Karpas-422 (cell line): ENCODE data around the gene PAX5. TPM values are rescaled to one million over a fixed set of nuclear protein-coding genes. Genes with fewer than 3 reads are reported as not detected.

Experiments used
- DNase-seq: peaks from one replicate; pipeline ENCODE4 v3.0.0-alpha.2; 2015
- H2AFZ ChIP-seq: fragments of 200-600 bp; sonication (generic); 2 replicates; pipeline ENCODE4 v1.6.1; 2014; ENCODE audit warnings: antibody characterized with exemption, low read length, mixed read lengths
- H3K27ac ChIP-seq: fragments of 200-600 bp; sonication (generic); 2 replicates; pipeline ENCODE4 v1.5.1; 2014; ENCODE audit warnings: mild to moderate bottlenecking, low read length, moderate library complexity
- H3K27me3 ChIP-seq: fragments of 200-600 bp; sonication (generic); 2 replicates; pipeline ENCODE4 v1.6.1; 2014; ENCODE audit warnings: low read length, mixed read lengths
- H3K36me3 ChIP-seq: fragments of 200-600 bp; sonication (generic); 2 replicates; pipeline ENCODE4 v1.6.1; 2014; ENCODE audit warnings: low read length, mixed read lengths; ENCODE audit not compliant: insufficient read depth
- H3K4me1 ChIP-seq: fragments of 200-600 bp; sonication (generic); 2 replicates; pipeline ENCODE4 v1.6.1; 2014; ENCODE audit warnings: mild to moderate bottlenecking, low read length, mixed read lengths
- H3K4me2 ChIP-seq: fragments of 200-600 bp; sonication (generic); 2 replicates; pipeline ENCODE4 v1.6.1; 2014; ENCODE audit warnings: low read length, low read depth, mild to moderate bottlenecking; ENCODE audit not compliant: poor library complexity, severe bottlenecking
- H3K4me3 ChIP-seq: fragments of 200-600 bp; sonication (generic); 2 replicates; pipeline ENCODE4 v1.5.1; 2014; ENCODE audit warnings: mild to moderate bottlenecking, antibody characterized with exemption, low read length, mixed read lengths
- H3K79me2 ChIP-seq: fragments of 200-600 bp; sonication (generic); 2 replicates; pipeline ENCODE4 v1.6.1; 2014; ENCODE audit warnings: mild to moderate bottlenecking, low read length, mixed read lengths
- H3K9ac ChIP-seq: fragments of 200-600 bp; sonication (generic); 2 replicates; pipeline ENCODE4 v1.6.0; 2014; ENCODE audit warnings: low read length
- H3K9me2 ChIP-seq: fragments of 200-600 bp; sonication (generic), shearing (Covaris generic); replicated peaks from 2 replicates; pipeline ENCODE4 v1.6.0; 2014; ENCODE audit warnings: mild to moderate bottlenecking, low read length, moderate library complexity; ENCODE audit not compliant: insufficient read depth
- H3K9me3 ChIP-seq: fragments of 300-700, 200-600 bp; sonication (generic); 2 replicates; pipeline ENCODE4 v1.6.1; 2014; ENCODE audit warnings: low read length, mixed read lengths
- H4K20me1 ChIP-seq: fragments of 200-600 bp; sonication (generic); 2 replicates; pipeline ENCODE4 v1.6.1; 2014; ENCODE audit warnings: mild to moderate bottlenecking, antibody characterized with exemption, low read length, low read depth; ENCODE audit not compliant: insufficient read depth
- total RNA-seq: library from RNA; depleted of rRNA; stranded (reverse); fragments of >200 nt; shearing (Covaris generic); gene quantifications from 2 replicates; pipeline ENCODE4 v1.2.3, GENCODE V29; 2014; ENCODE audit warnings: low replicate concordance

Gene PAX5
- total RNA-seq, 1 experiment from 2014 or later: 88.9 TPM

DNA sequence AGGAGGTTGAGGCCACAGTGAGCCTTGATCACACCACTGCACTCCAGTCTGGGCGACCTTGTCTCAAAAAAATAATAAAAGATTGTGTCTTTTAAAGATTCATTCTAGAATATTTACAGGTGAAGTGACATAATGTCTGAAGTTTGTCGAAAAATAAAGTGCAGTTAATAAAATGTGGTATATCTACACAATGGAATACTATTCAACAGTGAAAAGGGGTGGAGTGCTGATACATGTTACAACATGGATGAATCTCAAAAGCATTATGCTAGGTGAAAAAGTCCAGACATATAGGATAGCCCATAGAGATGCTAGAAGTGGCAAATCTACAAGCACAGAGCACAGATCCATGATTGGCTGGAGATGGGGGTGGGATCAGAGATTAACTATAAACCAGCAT, 101.9 kb downstream of the PAX5 start:
- H3K4me3 ChIP-seq: no peak overlapping the region
- no peaks in the 10 kb centered on the region for H3K9me2 ChIP-seq
- H3K9me3 ChIP-seq: no peaks in the 10 kb centered on the region
- peaks cover 59% of the 10 kb centered on the region for H3K36me3 ChIP-seq
- H3K27me3 ChIP-seq: no peaks in the 10 kb centered on the region
- H3K4me1 ChIP-seq: peaks cover 20% of the 10 kb centered on the region
- DNase-seq: no peak
- H3K79me2 ChIP-seq: peaks cover 82% of the 10 kb centered on the region
- H3K4me2 ChIP-seq: no peak overlapping the region
- no peaks in the 10 kb centered on the region; the same call in 1 of the 2 replicates for H4K20me1 ChIP-seq
- no peak overlapping the region for H3K9ac ChIP-seq
- H2AFZ ChIP-seq: no peak overlapping the region
- H3K27ac ChIP-seq: no peak overlapping the region

DNA sequence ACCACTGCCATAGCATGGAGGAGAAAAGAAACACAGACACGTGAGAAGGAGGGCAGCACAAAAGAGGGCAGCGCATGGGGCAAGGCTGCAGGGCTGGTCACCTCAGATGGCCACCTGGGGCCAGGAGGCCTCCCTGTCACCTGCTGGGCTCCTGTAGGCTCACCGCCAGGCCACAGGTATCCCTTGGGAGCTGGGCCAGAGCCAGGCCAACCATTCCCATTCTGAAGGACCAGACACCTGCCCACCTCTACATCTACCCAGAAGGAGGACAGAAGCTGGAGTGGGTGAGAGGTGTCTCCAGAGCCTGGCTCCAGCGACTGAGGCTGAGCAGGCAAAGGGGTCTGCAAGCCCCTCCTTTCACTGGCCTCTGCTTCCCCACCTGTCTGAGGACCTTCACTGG, 103.1 kb downstream of the PAX5 start:
- H3K36me3 ChIP-seq: peaks cover 60% of the 10 kb centered on the region
- H3K4me1 ChIP-seq: peaks cover 20% of the 10 kb centered on the region
- no peak overlapping the region for H2AFZ ChIP-seq
- H3K4me3 ChIP-seq: no peak overlapping the region
- H3K79me2 ChIP-seq: peaks cover 83% of the 10 kb centered on the region
- 0 out of 2 replicates have a peak, but pooled peaks cover 4% of the 10 kb centered on the region for H4K20me1 ChIP-seq
- no peak overlapping the region for H3K4me2 ChIP-seq
- H3K27ac ChIP-seq: no peak overlapping the region
- H3K9ac ChIP-seq: no peak overlapping the region
- no peaks in the 10 kb centered on the region for H3K9me3 ChIP-seq
- DNase-seq: no peak
- no peaks in the 10 kb centered on the region for H3K9me2 ChIP-seq
- no peaks in the 10 kb centered on the region for H3K27me3 ChIP-seq

DNA sequence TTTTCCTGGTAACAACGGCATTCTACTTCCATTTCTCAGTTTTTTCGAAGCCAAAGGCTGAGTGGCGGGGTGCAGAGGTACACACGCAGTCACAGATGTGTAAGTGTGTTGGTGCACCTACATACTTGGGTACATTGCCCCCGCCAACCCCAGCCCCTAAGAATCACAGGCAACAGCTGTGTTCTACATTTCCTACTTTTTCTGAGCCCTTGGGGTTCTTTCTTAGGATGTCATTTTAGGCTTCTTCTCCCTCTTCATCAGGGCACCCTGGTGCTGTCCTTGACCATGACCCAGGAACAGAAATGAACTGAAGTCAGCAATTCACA, 104.8 kb downstream of the PAX5 start:
- H3K4me3 ChIP-seq: no peak overlapping the region
- peak overlapping the region; percentile 12; the same call in 1 of the 2 replicates for H3K27ac ChIP-seq
- peaks cover 56% of the 10 kb centered on the region for H3K36me3 ChIP-seq
- H3K27me3 ChIP-seq: no peaks in the 10 kb centered on the region
- H4K20me1 ChIP-seq: peaks cover 8% of the 10 kb centered on the region; the same call in 1 of the 2 replicates
- no peak for DNase-seq
- no peaks in the 10 kb centered on the region for H3K9me2 ChIP-seq
- no peak overlapping the region for H3K9ac ChIP-seq
- H2AFZ ChIP-seq: no peak overlapping the region
- H3K4me2 ChIP-seq: no peak overlapping the region
- no peaks in the 10 kb centered on the region for H3K9me3 ChIP-seq
- H3K4me1 ChIP-seq: peaks cover 20% of the 10 kb centered on the region
- peaks cover 83% of the 10 kb centered on the region for H3K79me2 ChIP-seq

DNA sequence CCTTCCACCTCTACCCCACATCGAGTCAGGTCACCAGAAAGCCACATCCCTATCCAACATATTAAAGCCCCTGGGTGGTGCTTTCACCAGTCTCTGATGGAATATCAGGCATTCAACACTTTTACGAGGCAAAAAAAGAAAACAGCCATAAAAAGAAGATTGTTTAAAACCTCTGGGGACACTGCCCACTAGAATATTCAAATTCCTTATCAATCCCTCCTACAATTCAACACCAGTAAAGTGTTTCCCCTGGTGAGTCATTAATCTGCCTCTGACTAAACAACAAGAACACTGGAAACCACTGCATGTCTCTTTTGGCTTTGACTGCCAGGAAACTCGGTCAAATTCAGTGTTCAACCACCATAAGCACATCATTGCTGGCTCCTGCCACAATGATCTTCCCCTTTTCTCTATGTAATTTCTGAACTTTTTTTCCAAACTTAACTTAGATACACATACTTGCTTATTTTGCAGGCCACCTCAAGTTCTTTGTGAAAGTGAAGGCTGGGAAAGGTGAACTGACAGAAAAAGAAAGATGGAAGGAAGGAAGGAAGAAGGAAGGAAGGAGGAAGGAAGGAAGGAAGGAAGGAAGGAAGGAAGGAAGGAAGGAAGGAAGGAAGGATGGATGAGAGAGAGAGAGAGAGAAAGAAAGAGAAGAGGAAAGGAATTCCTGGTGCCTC, 105.3 kb downstream of the PAX5 start:
- Histone ChIP-seq H3K4me2 (no peak overlapping the region), H4K20me1 (peaks cover 8% of the 10 kb centered on the region; the same call in 1 of the 2 replicates), H3K27ac (peak overlapping the region; percentile 12; the same call in 1 of the 2 replicates), H3K36me3 (peaks cover 56% of the 10 kb centered on the region), H2AFZ (no peak overlapping the region), H3K79me2 (peaks cover 83% of the 10 kb centered on the region), H3K4me1 (peaks cover 20% of the 10 kb centered on the region), H3K9ac (no peak overlapping the region), H3K27me3 (no peaks in the 10 kb centered on the region), H3K9me3 (no peaks in the 10 kb centered on the region), H3K9me2 (no peaks in the 10 kb centered on the region), H3K4me3 (no peak overlapping the region)
- DNase-seq: no peak

DNA sequence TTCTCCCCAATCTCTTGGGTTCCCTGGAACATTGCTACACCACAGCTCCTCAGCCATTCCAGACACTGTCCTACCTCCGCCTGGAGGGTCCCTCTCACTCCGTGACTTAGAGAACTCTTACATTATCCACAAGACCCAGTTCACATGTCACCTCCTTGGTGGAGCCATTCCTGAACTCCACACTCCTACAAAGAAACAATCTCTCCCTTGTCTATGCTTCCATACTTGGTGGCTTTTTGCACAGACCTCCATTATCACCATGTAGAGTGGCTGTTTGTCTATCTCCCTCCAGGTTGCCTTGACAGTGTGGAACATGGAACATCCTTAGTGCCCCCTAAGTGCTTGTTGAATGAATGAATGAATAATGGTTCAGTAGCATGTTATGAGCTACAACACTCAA, 105.9 kb downstream of the PAX5 start:
- Histone ChIP-seq H3K27ac (peak overlapping the region; percentile 12; the same call in 1 of the 2 replicates), H2AFZ (no peak overlapping the region), H3K27me3 (no peaks in the 10 kb centered on the region), H3K4me1 (peaks cover 20% of the 10 kb centered on the region), H3K9me3 (no peaks in the 10 kb centered on the region), H4K20me1 (peaks cover 8% of the 10 kb centered on the region; the same call in 1 of the 2 replicates), H3K9me2 (no peaks in the 10 kb centered on the region), H3K4me3 (no peak overlapping the region), H3K36me3 (peaks cover 55% of the 10 kb centered on the region), H3K79me2 (peaks cover 83% of the 10 kb centered on the region), H3K4me2 (no peak overlapping the region), H3K9ac (no peak overlapping the region)
- DNase-seq: no peak

- no peaks in the 10 kb centered on the region for H3K9me2 ChIP-seq
Observed at GRCh38 chr9:36924757-36925432, 109.2 kb downstream of the PAX5 start.

GRCh38 chr9:36924071-36924470, 110.0 kb downstream of the PAX5 start:
- Histone ChIP-seq H3K4me1 (peaks cover 4% of the 10 kb centered on the region), H3K9ac (no peak overlapping the region), H3K27me3 (no peaks in the 10 kb centered on the region), H3K9me3 (no peaks in the 10 kb centered on the region), H4K20me1 (peaks cover 8% of the 10 kb centered on the region; the same call in 1 of the 2 replicates), H3K9me2 (no peaks in the 10 kb centered on the region), H3K79me2 (peaks cover 76% of the 10 kb centered on the region), H3K36me3 (peaks cover 61% of the 10 kb centered on the region), H3K4me2 (no peak overlapping the region), H3K4me3 (no peak overlapping the region), H2AFZ (no peak overlapping the region), H3K27ac (no peak overlapping the region)
- no peak for DNase-seq

More at GRCh38 chr9:36924757-36925432, 109.2 kb downstream of the PAX5 start:
- H3K4me1 ChIP-seq: peaks cover 12% of the 10 kb centered on the region
- H3K9ac ChIP-seq: no peak overlapping the region
- H3K4me2 ChIP-seq: no peak overlapping the region
- no peak overlapping the region for H3K4me3 ChIP-seq
- no peaks in the 10 kb centered on the region for H3K9me3 ChIP-seq
- peaks cover 8% of the 10 kb centered on the region; the same call in 1 of the 2 replicates for H4K20me1 ChIP-seq
- H3K27ac ChIP-seq: no peak overlapping the region
- no peaks in the 10 kb centered on the region for H3K27me3 ChIP-seq
- DNase-seq: no peak
- H3K79me2 ChIP-seq: peaks cover 79% of the 10 kb centered on the region
- peaks cover 59% of the 10 kb centered on the region for H3K36me3 ChIP-seq
- H2AFZ ChIP-seq: no peak overlapping the region

DNA sequence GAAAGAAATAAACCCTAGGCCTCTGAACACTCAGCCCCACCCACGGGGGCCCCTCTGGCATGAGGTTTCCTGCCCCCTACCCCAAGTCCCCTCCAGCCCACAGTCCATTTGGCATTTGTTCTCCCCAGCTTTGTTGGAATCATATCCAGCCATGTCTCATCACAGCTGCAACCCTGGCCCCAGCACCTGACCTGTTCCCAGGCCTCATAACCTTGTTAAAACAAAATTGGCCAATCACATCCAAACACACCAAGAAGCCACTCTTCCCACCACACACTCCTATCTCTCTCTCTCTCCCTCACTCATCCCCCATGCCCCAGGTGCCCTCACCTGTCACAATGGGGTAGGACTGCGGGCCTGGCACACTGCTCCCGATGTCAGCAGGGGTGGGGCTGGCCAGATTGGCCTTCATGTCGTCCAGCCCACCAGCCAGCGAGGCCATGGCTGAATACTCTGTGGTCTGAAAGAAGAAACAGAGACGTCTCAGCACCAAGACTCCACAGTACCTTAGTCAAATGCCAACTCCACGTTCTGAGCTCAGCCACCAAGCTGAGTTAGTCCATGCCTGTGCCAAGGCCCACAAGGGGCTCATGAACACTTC, 110.9 kb downstream of the PAX5 start:
- Histone ChIP-seq H3K79me2 (peaks cover 76% of the 10 kb centered on the region), H3K9me3 (no peaks in the 10 kb centered on the region), H3K9me2 (no peaks in the 10 kb centered on the region), H3K27me3 (no peaks in the 10 kb centered on the region), H2AFZ (no peak overlapping the region), H4K20me1 (peaks cover 8% of the 10 kb centered on the region; the same call in 1 of the 2 replicates), H3K9ac (no peak overlapping the region), H3K27ac (no peak overlapping the region), H3K36me3 (peaks cover 56% of the 10 kb centered on the region), H3K4me1 (no peaks in the 10 kb centered on the region), H3K4me3 (no peak overlapping the region), H3K4me2 (no peak overlapping the region)
- no peak for DNase-seq
